Non-pigmented ciliary epithelial cell (primary cell): ENCODE measurements around the gene CNTRL.
"Not testable (repeated sequence)": the region's sequence is repeated elsewhere in the genome, so short reads cannot be mapped to it uniquely, and the experiment has no call there.

Experiments used
- DNase-seq: peaks from one replicate; pipeline ENCODE4 v3.0.0-alpha.2; 2010; ENCODE audit warnings: low read depth

The CNTRL gene

GRCh38 chr9:121073038-121073437, 1.7 kb upstream of the CNTRL start:
- DNase-seq, result no peak

- no peak for DNase-seq
Measured at GRCh38 chr9:121075251-121076036, 689 bp downstream of the CNTRL start.

- DNase-seq, result no peak
Measured at GRCh38 chr9:121082075-121082474, 7.3 kb downstream of the CNTRL start.

GRCh38 chr9:121085661-121086060, 10.9 kb downstream of the CNTRL start:
- DNase-seq, result no peak

GRCh38 chr9:121088576-121088975, 13.8 kb downstream of the CNTRL start:
- no peak for DNase-seq

GRCh38 chr9:121090743-121091142, 16.0 kb downstream of the CNTRL start:
- not testable (repeated sequence) for DNase-seq

GRCh38 chr9:121095057-121095456, 20.3 kb downstream of the CNTRL start:
- no peak for DNase-seq

GRCh38 chr9:121098567-121099198, 23.9 kb downstream of the CNTRL start:
- DNase-seq, result no peak

GRCh38 chr9:121104054-121104453, 29.3 kb downstream of the CNTRL start:
- DNase-seq, result not testable (repeated sequence)

- no peak for DNase-seq
Measured at GRCh38 chr9:121105531-121105930, 30.8 kb downstream of the CNTRL start.

- no peak for DNase-seq
Measured at GRCh38 chr9:121107029-121107428, 32.3 kb downstream of the CNTRL start.

GRCh38 chr9:121107881-121108280, 33.1 kb downstream of the CNTRL start:
- DNase-seq, result no peak

- DNase-seq, result no peak
Measured at GRCh38 chr9:121115466-121115865, 40.7 kb downstream of the CNTRL start.

GRCh38 chr9:121118266-121118665, 43.5 kb downstream of the CNTRL start:
- no peak for DNase-seq

GRCh38 chr9:121120386-121120785, 45.6 kb downstream of the CNTRL start:
- no peak for DNase-seq

- DNase-seq, result peak; percentile 83
Measured at GRCh38 chr9:121121582-121122087, 46.9 kb downstream of the CNTRL start.

- DNase-seq, result no peak
Measured at GRCh38 chr9:121122246-121123032, 47.7 kb downstream of the CNTRL start.

GRCh38 chr9:121123816-121124535, 49.2 kb downstream of the CNTRL start:
- no peak for DNase-seq

- DNase-seq, result no peak
Measured at GRCh38 chr9:121125590-121125989, 50.8 kb downstream of the CNTRL start.

GRCh38 chr9:121129384-121129783, 54.6 kb downstream of the CNTRL start:
- DNase-seq, result not testable (repeated sequence)

- no peak for DNase-seq
Measured at GRCh38 chr9:121133104-121133816, 58.5 kb downstream of the CNTRL start.
